Left ventricle myocardium inferior (tissue), 1 donor: Measurements from ENCODE around the gene MECP2. TPM values are rescaled to one million over a fixed set of nuclear protein-coding genes. Genes with fewer than 3 reads are reported as not detected.

Source experiments
- DNase-seq: peaks from one replicate; pipeline ENCODE4 v3.0.0-alpha.2; 2020
- H3K27ac ChIP-seq: fragments of 200-600 bp; replicated peaks from 2 replicates; pipeline ENCODE4 v1.8.0; 2021
- H3K27me3 ChIP-seq: fragments of 200-600 bp; 2 replicates; pipeline ENCODE4 v1.8.0; 2021; ENCODE audit warnings: low read depth
- H3K36me3 ChIP-seq: fragments of 200-600 bp; 2 replicates; pipeline ENCODE4 v1.8.0; 2021
- H3K4me1 ChIP-seq: fragments of 200-600 bp; 2 replicates; pipeline ENCODE4 v1.8.0; 2021
- H3K4me3 ChIP-seq: fragments of 200-600 bp; 2 replicates; pipeline ENCODE4 v1.8.0; 2021; ENCODE audit warnings: mild to moderate bottlenecking, moderate library complexity
- H3K9me3 ChIP-seq: fragments of 200-600 bp; replicated peaks from 2 replicates; pipeline ENCODE4 v1.8.0; 2021
- CTCF ChIP-seq: fragments of 200-600 bp; IDR thresholded peaks from 2 replicates; pipeline ENCODE4 v1.8.0; 2021; ENCODE audit warnings: antibody characterized with exemption, mild to moderate bottlenecking, borderline replicate concordance
- intact Hi-C: fragments of 100-400 bp; cut with micrococcal nuclease; formaldehyde crosslinking; loops from one replicate; pipeline ENCODE4 v1.11.0; 2022
- total RNA-seq: library from RNA; stranded (reverse); fragmentation: NEBNext Ultra II Directional; extraction: Animal tissue kit (Norgen Biotek cat#: 25700); gene quantifications from one replicate; pipeline ENCODE4 v1.2.1, GENCODE V29; 2021
- donor health status: DM: no; HTN: yes; CAD: no; lungs with severe emphysema.

Gene MECP2
- total RNA-seq, 1 donor from 2014 or later = 28.3 TPM

DNA sequence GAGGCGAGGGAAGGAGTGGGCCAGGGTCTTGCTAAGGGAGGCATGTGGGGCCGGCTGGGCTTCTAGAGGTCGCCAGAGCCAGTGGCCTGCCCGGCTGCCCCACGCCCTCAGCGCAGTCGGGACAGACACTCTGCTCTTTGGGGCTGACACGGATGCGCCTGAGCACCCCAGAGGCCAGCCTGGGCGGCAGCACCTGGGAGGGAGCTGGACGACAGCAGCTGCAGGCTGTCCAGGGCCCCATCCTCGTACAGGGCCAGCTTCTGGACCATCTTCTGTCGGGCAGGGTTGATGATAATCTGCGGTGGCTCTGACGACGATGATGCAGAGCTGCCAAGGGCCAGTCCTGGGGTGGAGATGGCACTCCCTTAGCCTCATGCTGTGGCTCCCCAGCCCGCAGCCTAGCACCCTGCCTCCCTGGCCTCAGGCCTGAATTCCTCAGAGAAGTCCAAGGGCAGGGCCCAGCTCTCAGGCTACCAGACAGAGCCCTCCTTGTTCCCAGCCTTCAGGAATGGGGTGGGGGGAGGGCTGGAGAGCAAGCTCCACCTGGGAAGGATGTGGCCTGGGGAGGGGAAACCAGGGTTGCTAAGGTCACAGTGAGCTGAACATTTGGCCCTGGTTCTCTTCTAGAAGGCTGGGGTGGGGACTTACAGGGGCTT lies 85.1 kb downstream of the MECP2 start:
- no peak overlapping the region for H3K27ac ChIP-seq
- no peak for TF ChIP-seq CTCF
- intact Hi-C loops = loop anchor here (5.0 kb wide), 1 partner anchor 40 kb away; no protein-coding TSS in a partner anchor
- H3K9me3 ChIP-seq = no peaks in the 10 kb centered on the region
- no peak overlapping the region for H3K4me3 ChIP-seq
- peaks cover 6% of the 10 kb centered on the region for H3K4me1 ChIP-seq
- no peaks in the 10 kb centered on the region for H3K27me3 ChIP-seq
- peaks cover 10% of the 10 kb centered on the region for H3K36me3 ChIP-seq
- DNase-seq = no peak

DNA sequence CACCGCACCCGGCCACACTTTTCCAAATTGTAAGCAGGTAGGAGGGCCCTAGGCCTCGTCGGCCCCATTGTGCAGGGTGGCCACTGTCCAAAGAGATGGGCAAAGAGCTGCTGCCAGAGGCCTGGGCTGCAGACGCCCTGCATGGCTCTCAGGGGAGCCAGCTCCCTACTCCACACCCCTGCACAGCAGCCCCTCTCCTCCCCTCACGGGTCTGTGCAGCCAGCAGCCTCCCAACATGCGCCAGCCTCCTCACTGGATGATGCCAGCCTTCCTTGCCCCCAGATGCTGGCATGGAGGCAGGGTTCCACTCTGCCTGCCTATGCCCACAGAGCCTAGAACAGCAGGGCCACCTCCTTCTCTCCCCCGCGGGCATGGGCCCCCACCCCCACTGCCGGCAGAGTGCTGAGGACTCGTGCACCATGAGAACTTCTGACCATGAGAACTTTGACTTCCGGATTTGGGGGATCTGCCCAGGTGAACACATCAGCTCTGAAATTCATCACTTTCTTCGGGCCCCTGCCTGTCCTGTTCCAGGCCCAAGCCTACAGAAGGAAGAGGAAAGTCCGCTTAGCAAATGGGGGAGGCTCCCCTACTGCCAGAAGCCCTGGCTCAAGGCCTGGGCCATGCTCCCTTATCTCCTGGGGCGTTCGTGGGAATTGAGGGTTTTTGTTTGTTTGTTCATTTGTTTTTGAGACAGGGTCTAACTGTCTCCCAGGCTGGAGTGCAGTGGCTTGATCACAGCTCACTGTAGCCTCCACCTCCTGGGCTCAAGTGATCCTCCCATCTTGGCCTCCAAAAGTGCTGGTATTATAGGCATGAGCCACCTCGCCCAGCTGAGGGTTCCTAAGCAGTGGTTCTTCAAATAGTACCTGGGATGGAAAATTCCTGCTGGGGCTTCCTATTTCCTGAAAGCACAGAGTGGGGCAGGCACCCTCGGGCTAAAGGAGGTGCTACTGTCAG lies 85.9 kb downstream of the MECP2 start:
- H3K4me3 ChIP-seq = no peak overlapping the region
- peaks cover 6% of the 10 kb centered on the region for H3K4me1 ChIP-seq
- H3K9me3 ChIP-seq = no peaks in the 10 kb centered on the region
- DNase-seq = no peak
- no peak for TF ChIP-seq CTCF
- H3K27me3 ChIP-seq = no peaks in the 10 kb centered on the region
- H3K36me3 ChIP-seq = peaks cover 9% of the 10 kb centered on the region
- H3K27ac ChIP-seq = no peak overlapping the region
- intact Hi-C loops = loop anchor here (5.0 kb wide), 1 partner anchor 41 kb away; no protein-coding TSS in a partner anchor

GRCh38 chrX:154010330-154011087 lies 87.0 kb downstream of the MECP2 start:
- Histone ChIP-seq H3K9me3 (no peaks in the 10 kb centered on the region), H3K4me1 (peaks cover 6% of the 10 kb centered on the region), H3K4me3 (no peak overlapping the region), H3K27ac (no peak overlapping the region), H3K27me3 (no peaks in the 10 kb centered on the region), H3K36me3 (no peaks in the 10 kb centered on the region)
- no peak for DNase-seq
- intact Hi-C loops = loop anchor here (5.0 kb wide), 1 partner anchor 42 kb away; no protein-coding TSS in a partner anchor
- TF ChIP-seq CTCF = no peak

DNA sequence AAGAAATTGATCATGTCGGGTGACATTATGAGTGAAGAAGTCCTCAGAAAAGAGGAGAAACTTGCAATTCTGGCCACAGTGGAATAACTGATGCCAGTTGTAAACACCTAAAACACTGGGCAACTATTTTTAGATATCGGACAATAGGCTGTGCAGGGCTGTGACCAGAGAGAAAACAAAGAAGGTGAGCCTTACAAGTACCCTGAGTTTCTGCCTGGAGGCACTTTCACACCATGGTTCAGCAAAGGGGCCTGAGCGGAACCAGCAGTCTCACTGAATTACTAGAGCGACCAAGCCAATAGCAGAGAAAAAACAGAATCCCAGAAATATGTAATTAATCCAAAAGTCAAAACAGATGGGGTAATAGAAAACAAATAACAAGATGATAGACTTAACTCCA lies 89.0 kb downstream of the MECP2 start:
- H3K27ac ChIP-seq = no peak overlapping the region
- TF ChIP-seq CTCF = no peak

GRCh38 chrX:154006947-154007346 lies 90.6 kb downstream of the MECP2 start:
- Histone ChIP-seq H3K9me3 (no peaks in the 10 kb centered on the region), H3K4me3 (no peak overlapping the region), H3K36me3 (no peaks in the 10 kb centered on the region), H3K4me1 (no peaks in the 10 kb centered on the region), H3K27ac (no peak overlapping the region), H3K27me3 (no peaks in the 10 kb centered on the region)
- DNase-seq = no peak
- intact Hi-C loops = no loop called here
- no peak for TF ChIP-seq CTCF

More for the DNA sequence above, 89.0 kb downstream of the MECP2 start:
- H3K4me1 ChIP-seq = peaks cover 2% of the 10 kb centered on the region
- H3K36me3 ChIP-seq = no peaks in the 10 kb centered on the region
- no peaks in the 10 kb centered on the region for H3K27me3 ChIP-seq
- no peak overlapping the region for H3K4me3 ChIP-seq
- intact Hi-C loops = no loop called here
- DNase-seq = no peak
- no peaks in the 10 kb centered on the region for H3K9me3 ChIP-seq
